ENCODE results near the gene CCDC27.

Gene CCDC27

DNA sequence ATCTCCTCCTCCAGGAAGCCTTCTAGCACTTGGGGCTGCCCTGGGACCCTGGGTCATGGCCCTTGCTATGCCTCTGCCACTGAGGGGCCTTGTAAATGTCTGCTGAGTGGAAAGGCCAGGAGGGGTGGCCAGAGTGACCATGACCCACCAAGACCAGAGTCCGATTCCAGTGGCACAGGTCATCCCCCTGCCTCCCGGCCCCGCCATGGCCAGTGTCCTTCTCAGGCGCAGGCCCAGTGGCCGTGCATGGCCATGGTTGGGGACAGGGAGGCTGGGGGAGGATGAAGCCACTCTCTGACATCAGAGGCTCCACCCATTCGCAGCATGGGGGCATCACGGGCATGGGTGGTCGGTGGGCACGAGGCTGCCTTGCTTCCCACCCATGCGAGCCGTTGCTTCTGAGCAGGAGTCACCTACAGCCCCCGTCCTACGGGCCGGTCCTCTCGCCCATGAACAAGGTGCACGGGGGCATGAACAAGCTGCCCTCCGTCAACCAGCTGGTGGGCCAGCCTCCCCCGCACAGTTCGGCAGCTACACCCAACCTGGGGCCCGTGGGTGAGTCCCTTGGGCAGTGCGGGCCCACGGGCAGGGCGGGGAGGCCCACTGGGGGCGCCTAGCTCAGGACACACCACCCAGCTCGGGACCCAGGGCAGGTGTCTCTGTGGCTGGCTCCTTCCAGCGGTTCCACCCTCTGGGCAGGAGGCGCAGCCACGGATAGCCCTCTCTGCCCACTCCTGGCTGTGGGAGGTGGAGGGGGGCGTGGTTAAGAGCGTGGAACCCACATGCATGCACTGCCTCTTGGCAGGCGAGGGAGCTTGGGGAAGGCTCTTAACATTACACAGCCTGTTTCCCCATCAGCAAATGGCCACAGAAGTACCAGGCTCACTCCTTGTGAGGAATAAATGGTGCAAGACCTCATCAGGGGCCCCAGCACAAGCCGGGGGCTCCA lies 22.4 kb upstream of the CCDC27 start:
- POLR2A ChIA-PET = no interaction called here
- no peak for TF ChIP-seq BHLHE40 (IDR thresholded peaks at IDR 0.05; ENCODE audit: borderline replicate concordance)
- TF ChIP-seq ELF4 (IDR thresholded peaks at IDR 0.05) = no peak
- TF ChIP-seq CTBP1 (IDR thresholded peaks at IDR 0.05; ENCODE audit: borderline replicate concordance) = no peak
- TF ChIP-seq NFRKB (IDR thresholded peaks at IDR 0.05) = no peak
- TF ChIP-seq HDGF (IDR thresholded peaks at IDR 0.05; ENCODE audit: borderline replicate concordance) = no peak
- TF ChIP-seq FOXM1 (IDR thresholded peaks at IDR 0.05; ENCODE audit: borderline replicate concordance) = no peak
- TF ChIP-seq L3MBTL2 (conservative IDR thresholded peaks at IDR 0.05) = no peak
- no peak for TF ChIP-seq FOXA1 (IDR thresholded peaks at IDR 0.05)
- TF ChIP-seq, protein P1, sequence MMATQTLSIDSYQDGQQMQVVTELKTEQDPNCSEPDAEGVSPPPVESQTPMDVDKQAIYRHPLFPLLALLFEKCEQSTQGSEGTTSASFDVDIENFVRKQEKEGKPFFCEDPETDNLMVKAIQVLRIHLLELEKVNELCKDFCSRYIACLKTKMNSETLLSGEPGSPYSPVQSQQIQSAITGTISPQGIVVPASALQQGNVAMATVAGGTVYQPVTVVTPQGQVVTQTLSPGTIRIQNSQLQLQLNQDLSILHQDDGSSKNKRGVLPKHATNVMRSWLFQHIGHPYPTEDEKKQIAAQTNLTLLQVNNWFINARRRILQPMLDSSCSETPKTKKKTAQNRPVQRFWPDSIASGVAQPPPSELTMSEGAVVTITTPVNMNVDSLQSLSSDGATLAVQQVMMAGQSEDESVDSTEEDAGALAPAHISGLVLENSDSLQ (IDR thresholded peaks at IDR 0.05) = no peak
- TF ChIP-seq FOXK2 (IDR thresholded peaks at IDR 0.05) = no peak
- TF ChIP-seq SUZ12 (IDR thresholded peaks at IDR 0.05) = no peak
- TF ChIP-seq SP1 (IDR thresholded peaks at IDR 0.05) = no peak
- TF ChIP-seq LEF1 (IDR thresholded peaks at IDR 0.05; ENCODE audit: borderline replicate concordance) = no peak
- no peak for TF ChIP-seq ARNT (IDR thresholded peaks at IDR 0.05)
- no peak for TF ChIP-seq TARDBP (IDR thresholded peaks at IDR 0.05)
- TF ChIP-seq ZNF384 (IDR thresholded peaks at IDR 0.05) = no peak
- no peak for DNase-seq (ENCODE audit: extremely low spot score)
- CTCF ChIA-PET = no interaction called here

DNA sequence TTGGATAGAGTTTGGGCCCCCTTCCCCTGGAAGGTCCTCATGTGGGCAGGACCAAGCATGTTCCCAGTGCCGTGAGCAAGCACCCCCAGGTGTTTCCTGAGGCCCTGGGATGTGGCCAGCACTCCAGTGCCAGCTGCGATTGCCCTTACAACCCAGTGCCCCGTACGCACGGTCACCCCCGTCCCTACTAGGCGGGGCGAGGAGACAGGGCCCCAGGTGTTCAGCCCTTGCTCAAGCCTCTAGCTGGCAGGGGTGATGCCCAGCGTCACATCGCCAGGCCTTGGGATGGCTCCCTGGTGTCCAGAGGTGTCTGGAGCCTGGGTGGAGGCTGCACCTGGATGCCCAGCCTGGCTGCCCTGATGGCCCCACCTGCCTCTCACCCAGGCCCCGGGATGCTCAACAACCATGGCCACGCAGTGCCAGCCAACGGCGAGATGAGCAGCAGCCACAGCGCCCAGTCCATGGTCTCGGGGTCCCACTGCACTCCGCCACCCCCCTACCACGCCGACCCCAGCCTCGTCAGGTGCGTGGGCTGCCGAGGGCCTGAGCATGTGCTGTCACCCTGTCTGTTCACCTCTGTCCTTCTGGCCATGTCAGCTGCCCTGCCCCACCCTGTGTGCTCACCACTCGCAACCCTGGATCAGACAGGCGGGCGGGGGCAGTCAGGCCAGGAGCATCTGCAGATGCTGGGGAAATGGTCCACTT lies 21.6 kb upstream of the CCDC27 start:
- TF ChIP-seq LEF1 (IDR thresholded peaks at IDR 0.05; ENCODE audit: borderline replicate concordance) = no peak
- no peak for TF ChIP-seq BHLHE40 (IDR thresholded peaks at IDR 0.05; ENCODE audit: borderline replicate concordance)
- TF ChIP-seq FOXM1 (IDR thresholded peaks at IDR 0.05; ENCODE audit: borderline replicate concordance) = no peak
- no peak for TF ChIP-seq NFRKB (IDR thresholded peaks at IDR 0.05)
- no peak for TF ChIP-seq ELF4 (IDR thresholded peaks at IDR 0.05)
- no peak for TF ChIP-seq FOXA1 (IDR thresholded peaks at IDR 0.05)
- no peak for TF ChIP-seq TARDBP (IDR thresholded peaks at IDR 0.05)
- no peak for TF ChIP-seq ARNT (IDR thresholded peaks at IDR 0.05)
- no peak for TF ChIP-seq HDGF (IDR thresholded peaks at IDR 0.05; ENCODE audit: borderline replicate concordance)
- TF ChIP-seq SP1 (IDR thresholded peaks at IDR 0.05) = no peak
- TF ChIP-seq FOXK2 (IDR thresholded peaks at IDR 0.05) = no peak
- TF ChIP-seq L3MBTL2 (conservative IDR thresholded peaks at IDR 0.05) = no peak
- TF ChIP-seq, protein P1 (IDR thresholded peaks at IDR 0.05) = no peak
- TF ChIP-seq CTBP1 (IDR thresholded peaks at IDR 0.05; ENCODE audit: borderline replicate concordance) = no peak
- TF ChIP-seq ZNF384 (IDR thresholded peaks at IDR 0.05) = no peak
- no peak for TF ChIP-seq SUZ12 (IDR thresholded peaks at IDR 0.05)
- no peak for DNase-seq (ENCODE audit: extremely low spot score)
- ChIA-PET CTCF (no interaction called here), POLR2A (no interaction called here)

DNA sequence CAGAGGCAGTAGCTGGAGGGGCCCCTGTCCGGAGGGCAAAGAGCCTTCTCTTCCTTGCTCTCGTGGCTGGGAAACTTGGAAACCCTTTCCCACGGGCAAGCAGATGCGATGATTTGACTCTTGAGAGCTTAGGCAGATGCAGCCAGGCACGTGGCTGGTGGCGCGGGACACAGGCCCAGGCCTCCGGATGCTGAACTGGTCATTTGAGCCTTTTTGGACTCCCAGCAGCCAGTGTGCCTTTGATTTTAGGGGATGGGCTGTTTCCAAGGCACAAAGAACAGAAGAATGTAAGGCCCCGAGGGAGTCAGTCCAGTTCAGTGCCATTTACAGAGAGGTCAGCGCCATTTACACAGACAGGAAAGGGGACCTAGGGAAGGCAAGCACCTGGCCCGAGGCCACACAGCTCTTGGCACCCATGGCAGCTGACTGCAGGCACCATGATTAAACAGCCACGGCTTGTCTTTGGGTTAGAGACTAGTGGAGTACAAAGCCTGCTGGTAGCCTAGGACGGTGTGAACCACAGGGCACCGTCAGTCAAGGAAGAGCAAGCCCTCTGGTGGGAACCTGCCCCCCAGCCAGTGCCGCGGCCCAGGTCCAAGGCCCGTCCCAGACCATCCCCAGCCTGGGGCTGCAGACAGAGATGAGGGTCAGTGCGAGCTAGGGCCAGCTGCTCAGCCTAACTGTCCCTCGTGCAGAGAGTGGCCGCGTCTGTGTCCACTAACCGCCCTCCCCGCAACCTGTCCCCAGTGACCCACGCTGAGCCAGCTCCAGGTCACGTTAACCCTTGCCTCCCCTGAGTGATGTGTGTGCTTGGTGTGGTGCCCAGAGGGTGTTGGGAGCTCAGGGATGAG lies 20.4 kb upstream of the CCDC27 start:
- ChIA-PET CTCF (interaction anchor here (0.7 kb wide), 1 partner anchor 171 kb away, joined by 3 read pairs; no protein-coding TSS in a partner anchor), POLR2A (no interaction called here)
- TF ChIP-seq TARDBP (IDR thresholded peaks at IDR 0.05) (no peak), FOXM1 (IDR thresholded peaks at IDR 0.05; ENCODE audit: borderline replicate concordance) (no peak)
- DNase-seq (ENCODE audit: extremely low spot score) = no peak

DNA sequence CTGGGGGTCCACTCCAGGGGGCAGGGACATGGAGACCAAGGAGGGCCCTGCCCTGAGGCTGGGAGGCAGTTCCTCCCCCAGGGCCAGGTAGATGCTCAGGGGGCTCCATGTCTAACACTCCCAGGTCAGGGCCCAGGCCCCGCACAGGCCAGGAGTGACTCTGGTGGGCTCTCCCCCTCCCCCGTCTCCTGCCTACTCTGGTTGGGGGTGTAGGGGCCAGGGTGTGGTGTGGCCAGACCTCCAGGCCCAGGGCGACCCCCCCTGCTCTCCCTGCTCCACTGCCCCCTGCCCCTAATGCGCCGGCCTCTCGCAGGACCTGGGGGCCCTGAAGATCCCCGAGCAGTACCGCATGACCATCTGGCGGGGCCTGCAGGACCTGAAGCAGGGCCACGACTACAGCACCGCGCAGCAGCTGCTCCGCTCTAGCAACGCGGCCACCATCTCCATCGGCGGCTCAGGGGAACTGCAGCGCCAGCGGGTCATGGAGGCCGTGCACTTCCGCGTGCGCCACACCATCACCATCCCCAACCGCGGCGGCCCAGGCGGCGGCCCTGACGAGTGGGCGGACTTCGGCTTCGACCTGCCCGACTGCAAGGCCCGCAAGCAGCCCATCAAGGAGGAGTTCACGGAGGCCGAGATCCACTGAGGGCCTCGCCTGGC lies 19.7 kb upstream of the CCDC27 start:
- CTCF ChIA-PET = no interaction called here
- TF ChIP-seq ELF4 (IDR thresholded peaks at IDR 0.05) (no peak), SUZ12 (IDR thresholded peaks at IDR 0.05) (no peak)
- DNase-seq (ENCODE audit: extremely low spot score) = no peak
- POLR2A ChIA-PET = no interaction called here

DNA sequence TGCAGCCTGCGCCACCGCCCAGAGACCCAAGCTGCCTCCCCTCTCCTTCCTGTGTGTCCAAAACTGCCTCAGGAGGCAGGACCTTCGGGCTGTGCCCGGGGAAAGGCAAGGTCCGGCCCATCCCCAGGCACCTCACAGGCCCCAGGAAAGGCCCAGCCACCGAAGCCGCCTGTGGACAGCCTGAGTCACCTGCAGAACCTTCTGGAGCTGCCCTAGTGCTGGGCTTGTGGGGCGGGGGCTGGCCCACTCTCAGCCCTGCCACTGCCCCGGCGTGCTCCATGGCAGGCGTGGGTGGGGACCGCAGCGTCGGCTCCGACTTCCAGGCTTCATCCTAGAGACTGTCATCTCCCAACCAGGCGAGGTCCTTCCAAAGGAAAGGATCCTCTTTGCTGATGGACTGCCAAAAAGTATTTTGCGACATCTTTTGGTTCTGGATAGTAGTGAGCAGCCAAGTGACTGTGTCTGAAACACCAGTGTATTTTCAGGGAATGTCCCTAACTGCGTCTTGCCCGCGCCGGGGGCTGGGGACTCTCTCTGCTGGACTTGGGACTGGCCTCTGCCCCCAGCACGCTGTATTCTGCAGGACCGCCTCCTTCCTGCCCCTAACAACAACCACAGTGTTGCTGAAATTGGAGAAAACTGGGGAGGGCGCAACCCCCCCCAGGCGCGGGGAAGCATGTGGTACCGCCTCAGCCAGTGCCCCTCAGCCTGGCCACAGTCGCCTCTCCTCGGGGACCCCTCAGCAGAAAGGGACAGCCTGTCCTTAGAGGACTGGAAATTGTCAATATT lies 19.0 kb upstream of the CCDC27 start:
- TF ChIP-seq CTBP1 (IDR thresholded peaks at IDR 0.05; ENCODE audit: borderline replicate concordance) (no peak), FOXM1 (IDR thresholded peaks at IDR 0.05; ENCODE audit: borderline replicate concordance) (no peak), NFRKB (IDR thresholded peaks at IDR 0.05) (no peak), FOXA1 (IDR thresholded peaks at IDR 0.05) (no peak), ZNF384 (IDR thresholded peaks at IDR 0.05) (no peak), HDGF (IDR thresholded peaks at IDR 0.05; ENCODE audit: borderline replicate concordance) (no peak), LEF1 (IDR thresholded peaks at IDR 0.05; ENCODE audit: borderline replicate concordance) (no peak), FOXK2 (IDR thresholded peaks at IDR 0.05) (no peak), BHLHE40 (IDR thresholded peaks at IDR 0.05; ENCODE audit: borderline replicate concordance) (no peak), ELF4 (IDR thresholded peaks at IDR 0.05) (no peak), L3MBTL2 (conservative IDR thresholded peaks at IDR 0.05) (no peak), ARNT (IDR thresholded peaks at IDR 0.05) (no peak), SP1 (IDR thresholded peaks at IDR 0.05) (no peak), SUZ12 (IDR thresholded peaks at IDR 0.05) (no peak), TARDBP (IDR thresholded peaks at IDR 0.05) (no peak)
- TF ChIP-seq, protein P1 (IDR thresholded peaks at IDR 0.05) = no peak
- POLR2A ChIA-PET = no interaction called here
- CTCF ChIA-PET = no interaction called here
- no peak for DNase-seq (ENCODE audit: extremely low spot score)
